GM10266 (cell line): ENCODE measurements around the gene LTBP1.

Experiments
- DNase-seq: peaks from one replicate; pipeline ENCODE4 v3.0.0; 2012; ENCODE audit errors: extremely low spot score
- CTCF ChIP-seq: IDR thresholded peaks from 2 replicates; pipeline ENCODE4 v1.5.1; 2012; ENCODE audit warnings: mild to moderate bottlenecking, low read depth; ENCODE audit not compliant: control insufficient read depth, insufficient read depth; ENCODE audit errors: missing control alignments

Gene LTBP1

DNA sequence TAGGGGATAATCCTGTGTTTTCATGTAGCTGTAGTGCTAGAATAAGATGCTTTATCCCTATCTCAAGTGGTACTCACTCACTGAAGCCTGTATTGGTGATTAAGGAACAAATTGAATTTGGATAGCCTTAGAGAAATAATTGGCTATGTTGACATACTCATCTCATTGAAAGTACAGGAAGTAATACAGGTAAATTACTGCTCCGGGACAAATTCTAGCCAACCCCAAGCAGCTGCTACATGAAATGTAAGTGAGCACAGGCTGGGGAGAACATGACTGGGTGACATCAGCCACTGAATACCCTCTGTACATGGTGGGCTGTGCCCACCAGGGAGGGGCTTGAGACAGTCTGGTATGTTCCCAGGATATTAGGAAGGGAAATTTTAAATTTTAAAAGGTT lies 341.3 kb downstream of the LTBP1 start:
- DNase-seq = no peak
- no peak for TF ChIP-seq CTCF

GRCh38 chr2:33289961-33290360 lies 343.2 kb downstream of the LTBP1 start:
- DNase-seq = no peak
- no peak for TF ChIP-seq CTCF

DNA sequence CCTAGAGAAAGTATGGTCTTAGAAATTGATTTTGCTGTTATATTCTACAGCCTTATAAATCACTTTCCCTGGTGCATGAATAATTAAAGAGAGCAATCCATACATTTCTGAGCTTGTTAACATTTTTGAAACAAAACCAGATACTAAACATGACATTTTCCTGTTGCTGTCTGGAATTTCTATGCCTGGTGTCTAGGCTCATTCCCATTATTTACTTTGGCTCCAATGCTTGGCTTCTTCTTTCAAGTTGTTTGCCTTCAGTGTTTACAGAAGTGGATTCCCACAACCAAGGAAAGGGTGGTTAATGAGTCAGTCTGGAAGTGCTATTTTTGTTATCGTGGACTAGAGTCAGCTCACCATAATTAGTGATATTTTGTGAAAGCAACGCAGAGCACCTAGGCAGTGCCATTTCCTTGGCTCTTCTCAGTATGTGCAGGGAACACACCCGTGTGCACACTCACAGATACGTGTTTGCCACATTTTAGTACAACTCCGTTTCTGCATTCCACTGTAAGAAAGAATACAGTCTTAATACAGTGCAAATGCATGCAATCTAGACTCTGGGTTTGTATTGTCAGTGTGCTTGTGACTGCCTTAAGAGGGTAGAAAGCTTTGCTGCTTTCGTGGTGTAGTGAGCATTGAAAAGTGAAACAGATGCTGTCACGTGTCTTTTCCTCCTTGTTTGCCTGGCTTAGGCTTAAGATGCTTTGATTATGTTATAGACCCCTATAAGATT lies 344.7 kb downstream of the LTBP1 start:
- no peak for DNase-seq
- TF ChIP-seq CTCF = no peak

GRCh38 chr2:33292063-33292462 lies 345.3 kb downstream of the LTBP1 start:
- no peak for DNase-seq
- no peak for TF ChIP-seq CTCF

DNA sequence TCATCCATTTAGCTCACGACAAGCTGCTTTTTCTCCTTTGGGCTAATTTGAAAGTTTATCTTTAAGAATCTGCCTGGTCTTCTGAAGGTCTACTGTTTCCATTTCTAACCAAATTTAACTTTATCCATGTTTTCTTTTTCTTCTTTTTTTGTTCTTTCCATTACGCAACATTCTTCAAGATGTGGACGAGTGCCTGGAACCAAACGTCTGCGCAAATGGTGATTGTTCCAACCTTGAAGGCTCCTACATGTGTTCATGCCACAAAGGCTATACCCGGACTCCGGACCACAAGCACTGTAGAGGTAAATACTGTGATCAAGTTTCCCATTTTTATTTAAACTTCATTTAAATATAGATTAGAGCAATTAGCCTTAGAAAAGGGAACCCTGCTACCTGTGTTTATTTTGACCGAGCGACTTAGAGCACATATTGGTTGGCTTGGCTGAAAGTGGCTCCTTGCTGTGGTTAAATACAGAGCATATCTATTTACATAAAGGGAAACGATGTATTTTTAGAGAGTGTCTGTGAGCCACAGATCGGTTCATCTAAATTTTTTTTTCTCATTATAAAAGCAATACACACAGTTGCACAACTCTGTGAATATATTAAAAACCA lies 346.3 kb downstream of the LTBP1 start:
- TF ChIP-seq CTCF = no peak
- no peak for DNase-seq

GRCh38 chr2:33298233-33298632 lies 351.5 kb downstream of the LTBP1 start:
- TF ChIP-seq CTCF = no peak
- DNase-seq = no peak

DNA sequence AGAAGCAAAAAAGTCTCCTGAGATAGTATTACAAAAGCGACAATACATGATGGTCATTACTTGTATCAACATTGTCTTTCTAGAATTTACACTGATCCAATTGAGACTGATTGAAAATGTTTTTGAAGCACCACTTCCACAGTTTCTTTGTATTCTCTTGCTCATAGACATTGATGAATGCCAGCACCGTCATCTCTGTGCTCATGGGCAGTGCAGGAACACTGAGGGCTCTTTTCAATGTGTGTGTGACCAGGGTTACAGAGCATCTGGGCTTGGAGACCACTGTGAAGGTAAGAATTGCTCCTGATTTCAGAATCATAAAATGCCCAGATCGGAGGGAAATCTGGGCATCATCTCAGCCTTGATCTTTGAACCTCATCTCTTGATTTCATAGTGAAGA lies 354.6 kb downstream of the LTBP1 start:
- TF ChIP-seq CTCF = no peak
- DNase-seq = no peak
